Muscle of leg (tissue), 11 donors: ENCODE measurements around the gene PTPRG. TPM values are rescaled to one million over a fixed set of nuclear protein-coding genes. Genes with fewer than 3 reads are reported as not detected.

Experiments
- DNase-seq: peaks from one replicate; pipeline ENCODE4 v3.0.0; 2013
- H3K27ac ChIP-seq: one replicate; pipeline ENCODE4 v1.5.1; 2013; ENCODE audit warnings: mild to moderate bottlenecking, low read length, control low read depth
- H3K27me3 ChIP-seq: one replicate; pipeline ENCODE4 v1.6.1; 2013; ENCODE audit warnings: low read length; ENCODE audit not compliant: control insufficient read depth, insufficient read depth
- H3K36me3 ChIP-seq: one replicate; pipeline ENCODE4 v1.6.1; 2013; ENCODE audit warnings: low read length; ENCODE audit not compliant: control insufficient read depth, insufficient read depth
- H3K4me1 ChIP-seq: one replicate; pipeline ENCODE4 v1.6.1; 2013; ENCODE audit warnings: low read length; ENCODE audit not compliant: control insufficient read depth, insufficient read depth
- H3K4me3 ChIP-seq: one replicate; pipeline ENCODE4 v1.5.1; 2013; ENCODE audit warnings: low read length, control low read depth
- H3K9me3 ChIP-seq: replicated peaks from 2 replicates; pipeline ENCODE4 v1.6.1; 2013; ENCODE audit warnings: low read depth, low read length; ENCODE audit not compliant: control insufficient read depth
- WGBS: methylation state at CpG from one replicate; pipeline ENCODE4 v1.1.5; 2013; ENCODE audit warnings: missing lambda C conversion rate; ENCODE audit not compliant: insufficient coverage; 5-methylcytosine and 5-hydroxymethylcytosine counted together
- polyA plus RNA-seq, 8 donors: library from polyadenylated mRNA; unstranded; fragments of 120-200 nt; gene quantifications; one replicate each; pipeline versions ENCODE4 v1.2.1 to v1.2.3, GENCODE V29; 2013; ENCODE audit warnings: inconsistent platforms in 1 of 8, low replicate concordance in 1 of 8; ENCODE audit not compliant: insufficient read length in 8 of 8, insufficient read depth in 1 of 8
- total RNA-seq: library from RNA; stranded (reverse); fragments of 120-200 nt; gene quantifications from one replicate; pipeline ENCODE4 v1.2.4, GENCODE V29; 2013

PTPRG gene
- total and polyA plus RNA-seq, 9 donors: 15.7 to 45.7 (median 30.8) TPM

GRCh38 chr3:62128681-62129080 lies 567.3 kb downstream of the PTPRG start:
- H3K27ac ChIP-seq: no peak overlapping the region
- no peak overlapping the region for H3K4me3 ChIP-seq
- peak; percentile 51 for DNase-seq
- H3K9me3 ChIP-seq: no peaks in the 10 kb centered on the region
- H3K4me1 ChIP-seq: peaks cover 8% of the 10 kb centered on the region
- H3K27me3 ChIP-seq: no peaks in the 10 kb centered on the region
- H3K36me3 ChIP-seq: no peaks in the 10 kb centered on the region

DNA sequence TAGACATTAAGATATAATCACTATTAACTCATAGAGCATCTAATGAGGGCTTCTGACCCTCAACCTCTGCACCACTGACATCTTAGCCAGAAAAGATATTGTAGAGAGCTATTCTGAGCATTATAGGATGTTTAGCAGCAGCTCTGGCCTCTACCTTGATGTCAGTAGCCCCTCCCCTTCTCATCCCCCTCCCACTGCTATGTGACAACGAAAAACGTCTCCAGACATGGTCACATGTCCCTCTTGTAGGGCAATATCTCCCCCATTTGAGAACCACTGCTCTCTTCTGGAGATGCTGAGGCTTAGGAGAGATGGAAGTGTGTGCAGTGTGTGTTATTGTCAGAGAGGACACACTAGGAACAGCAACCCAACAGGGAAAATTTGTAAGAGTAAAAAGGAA lies 569.7 kb downstream of the PTPRG start:
- WGBS: no CpG with 5 or more reads among the region's 2 CpGs
- H3K36me3 ChIP-seq: no peaks in the 10 kb centered on the region
- H3K4me3 ChIP-seq: no peak overlapping the region
- DNase-seq: no peak
- no peaks in the 10 kb centered on the region for H3K9me3 ChIP-seq
- H3K27ac ChIP-seq: no peak overlapping the region
- H3K27me3 ChIP-seq: no peaks in the 10 kb centered on the region
- peaks cover 20% of the 10 kb centered on the region for H3K4me1 ChIP-seq

DNA sequence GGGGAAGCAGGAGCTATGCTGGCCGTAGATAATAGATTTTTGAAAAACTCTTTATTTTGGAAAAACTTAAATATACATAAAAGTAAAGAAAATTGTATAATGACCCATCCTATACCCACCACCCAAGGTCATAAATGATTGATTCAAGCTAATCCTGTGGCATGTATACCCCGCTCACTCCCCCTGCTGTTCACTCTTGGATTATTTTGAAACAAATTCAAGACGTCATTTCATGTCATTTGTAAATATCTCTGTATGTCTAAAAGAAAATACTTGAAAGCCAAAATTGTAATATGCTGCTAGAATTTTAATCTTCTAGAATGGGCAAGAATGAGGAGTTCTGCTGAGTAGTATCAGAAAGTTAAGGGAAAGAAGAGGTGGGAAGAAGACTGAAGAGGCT lies 570.2 kb downstream of the PTPRG start:
- H3K9me3 ChIP-seq: no peaks in the 10 kb centered on the region
- H3K36me3 ChIP-seq: no peaks in the 10 kb centered on the region
- no CpG with 5 or more reads among the region's 3 CpGs for WGBS
- no peaks in the 10 kb centered on the region for H3K27me3 ChIP-seq
- H3K27ac ChIP-seq: no peak overlapping the region
- peak; percentile 33 for DNase-seq
- H3K4me1 ChIP-seq: peaks cover 22% of the 10 kb centered on the region
- H3K4me3 ChIP-seq: no peak overlapping the region

- H3K36me3 ChIP-seq: no peaks in the 10 kb centered on the region
- H3K4me3 ChIP-seq: no peak overlapping the region
- no peak overlapping the region for H3K27ac ChIP-seq
- DNase-seq: peak; percentile 44
- no peaks in the 10 kb centered on the region for H3K9me3 ChIP-seq
- no CpG with 5 or more reads among the region's 3 CpGs for WGBS
- H3K27me3 ChIP-seq: no peaks in the 10 kb centered on the region
- H3K4me1 ChIP-seq: peaks cover 22% of the 10 kb centered on the region
Measured at GRCh38 chr3:62132027-62132602, 570.7 kb downstream of the PTPRG start.

GRCh38 chr3:62133015-62133414 lies 571.6 kb downstream of the PTPRG start:
- 100% methylated on average over 1 of the region's 5 CpGs for WGBS
- Histone ChIP-seq H3K9me3 (no peaks in the 10 kb centered on the region), H3K27me3 (no peaks in the 10 kb centered on the region), H3K27ac (no peak overlapping the region), H3K4me3 (no peak overlapping the region), H3K36me3 (no peaks in the 10 kb centered on the region), H3K4me1 (peaks cover 16% of the 10 kb centered on the region)
- no peak for DNase-seq

DNA sequence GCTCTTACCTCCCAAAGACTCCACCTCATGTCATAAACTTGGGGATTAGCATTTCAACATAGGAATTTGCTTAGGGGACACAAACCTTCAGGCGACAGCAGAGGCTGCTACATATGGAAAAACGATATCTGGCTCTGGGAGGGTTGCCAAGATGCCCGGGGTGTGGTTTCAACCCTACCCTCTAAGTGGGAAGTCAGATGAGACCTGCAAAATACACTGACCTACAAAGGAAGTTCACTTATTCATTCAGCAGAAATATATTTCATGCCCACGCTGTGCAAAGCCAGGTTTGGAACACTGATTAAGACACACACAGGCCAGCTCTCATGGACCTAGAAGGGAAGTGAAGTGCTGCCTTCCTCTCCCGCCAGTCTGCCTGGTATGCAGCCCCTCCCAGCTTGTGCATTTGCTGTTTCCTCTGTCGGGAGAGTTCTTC lies 572.7 kb downstream of the PTPRG start:
- Histone ChIP-seq H3K36me3 (no peaks in the 10 kb centered on the region), H3K27ac (peak overlapping the region; percentile 48), H3K4me3 (no peak overlapping the region), H3K27me3 (no peaks in the 10 kb centered on the region), H3K4me1 (peaks cover 16% of the 10 kb centered on the region), H3K9me3 (no peaks in the 10 kb centered on the region)
- peak; percentile 72 for DNase-seq
- WGBS: 23% methylated on average over 3 of the region's 6 CpGs

GRCh38 chr3:62135741-62136140 lies 574.4 kb downstream of the PTPRG start:
- DNase-seq: peak; percentile 77
- H3K27ac ChIP-seq: peak overlapping the region; percentile 6
- no peaks in the 10 kb centered on the region for H3K27me3 ChIP-seq
- no peak overlapping the region for H3K4me3 ChIP-seq
- 81% methylated on average over 7 of the region's 7 CpGs for WGBS
- H3K9me3 ChIP-seq: no peaks in the 10 kb centered on the region
- H3K36me3 ChIP-seq: peaks cover 2% of the 10 kb centered on the region
- H3K4me1 ChIP-seq: peaks cover 16% of the 10 kb centered on the region

GRCh38 chr3:62139957-62140356 lies 578.6 kb downstream of the PTPRG start:
- peaks cover 7% of the 10 kb centered on the region for H3K4me1 ChIP-seq
- peaks cover 2% of the 10 kb centered on the region for H3K36me3 ChIP-seq
- H3K27ac ChIP-seq: no peak overlapping the region
- H3K27me3 ChIP-seq: no peaks in the 10 kb centered on the region
- WGBS: 83% methylated on average over 5 of the region's 6 CpGs
- no peaks in the 10 kb centered on the region for H3K9me3 ChIP-seq
- DNase-seq: no peak
- no peak overlapping the region for H3K4me3 ChIP-seq

GRCh38 chr3:62142331-62143085 lies 581.1 kb downstream of the PTPRG start:
- WGBS: 87% methylated on average over 3 of the region's 9 CpGs
- Histone ChIP-seq H3K9me3 (no peaks in the 10 kb centered on the region), H3K36me3 (peaks cover 2% of the 10 kb centered on the region), H3K4me1 (no peaks in the 10 kb centered on the region), H3K27ac (no peak overlapping the region), H3K4me3 (no peak overlapping the region), H3K27me3 (no peaks in the 10 kb centered on the region)
- no peak for DNase-seq

DNA sequence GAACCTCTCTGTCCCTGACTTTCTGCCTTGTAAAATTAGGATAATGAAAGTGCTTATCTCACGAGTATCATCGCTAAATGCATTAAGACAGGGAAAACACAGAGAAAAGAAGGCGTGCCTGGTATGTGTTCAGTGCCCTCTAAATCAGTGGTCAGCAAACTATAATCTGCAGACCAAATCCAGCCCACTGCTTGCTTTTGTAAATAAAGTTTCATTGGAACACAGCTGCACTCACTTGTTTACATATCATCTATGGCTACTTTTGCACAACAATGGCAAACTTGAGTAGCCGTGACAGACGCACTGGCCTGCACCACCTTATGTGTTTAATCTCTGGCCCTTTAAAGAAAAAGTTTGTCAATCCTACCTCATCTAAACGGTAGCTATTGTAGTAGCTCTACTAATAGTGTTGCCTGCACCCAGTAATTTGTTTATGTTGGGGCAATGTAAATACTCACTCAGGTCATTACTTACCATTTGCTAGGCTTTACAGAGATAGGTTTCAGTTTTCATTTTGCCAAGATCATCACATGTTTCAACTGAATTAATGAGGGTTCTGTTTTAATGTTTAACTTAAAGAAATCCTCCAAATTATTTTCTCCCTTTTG lies 582.6 kb downstream of the PTPRG start:
- WGBS: 84% methylated on average over 3 of the region's 6 CpGs
- Histone ChIP-seq H3K27me3 (no peaks in the 10 kb centered on the region), H3K27ac (no peak overlapping the region), H3K9me3 (no peaks in the 10 kb centered on the region), H3K4me1 (no peaks in the 10 kb centered on the region), H3K4me3 (no peak overlapping the region), H3K36me3 (peaks cover 2% of the 10 kb centered on the region)
- no peak for DNase-seq
